Measurements from ENCODE around the gene MAP4K4. TPM values are rescaled to one million over a fixed set of nuclear protein-coding genes. Genes with fewer than 3 reads are reported as not detected.

MAP4K4 gene
- total RNA-seq, 2 experiments from 2014 or later, result 67.2 to 181 TPM

GRCh38 chr2:101717071-101717845, 19.8 kb downstream of the MAP4K4 start:
- TSS peak; percentile 70 for BruUV-seq (replicated peaks)
- Histone ChIP-seq H4K20me1 (ENCODE audit: insufficient read depth, low read length) (no peaks in the 10 kb centered on the region), H3K9me3 (ENCODE audit: low read length) (peaks cover 6% of the 10 kb centered on the region; the same call in 1 of the 2 replicates), H3K27ac (ENCODE audit: low read depth, low read length, poor library complexity, severe bottlenecking) (peak overlapping the region; percentile 99), H3K4me2 (ENCODE audit: low read length) (peak overlapping the region; percentile 87), H3K4me1 (ENCODE audit: insufficient read depth, low read length, poor library complexity, severe bottlenecking) (peaks cover 90% of the 10 kb centered on the region), H3K36me3 (ENCODE audit: insufficient read depth, low read length) (peaks cover 37% of the 10 kb centered on the region), H2AFZ (ENCODE audit: low read length) (no peak overlapping the region), H3K9me2 (ENCODE audit: insufficient read depth, low read length) (no peaks in the 10 kb centered on the region), H3K79me2 (ENCODE audit: insufficient read depth, low read depth, low read length) (peaks cover 95% of the 10 kb centered on the region), H3K4me3 (ENCODE audit: low read depth, low read length, poor library complexity, severe bottlenecking) (peak overlapping the region; percentile 62)
- TF ChIP-seq CTCF (conservative IDR thresholded peaks at IDR 0.05; ENCODE audit: low read length) (no peak), EZH2phosphoT487 (IDR thresholded peaks at IDR 0.05; ENCODE audit: borderline replicate concordance, low read depth, low read length) (no peak)
- ChIA-PET CTCF (ENCODE audit: unreplicated experiment) (interaction anchor here (0.8 to 3.0 kb wide), 7 partner anchors 8 to 50 kb away, joined by 3 to 11 read pairs (median 4); partner anchors contain the start of gene MAP4K4), POLR2A (interaction anchor here (0.5 to 6.4 kb wide), 16 partner anchors 9 to 1307 kb away, joined by 3 to 77 read pairs (median 5); partner anchors contain the start of gene MAP4K4)
- intact Hi-C loops (cut with micrococcal nuclease; ENCODE audit: unreplicated experiment), result loop anchor here (1.0 to 10.0 kb wide), 4 partner anchors 19 to 462 kb away; partner anchors contain the start of gene CNOT11
- peak; percentile 94 for DNase-seq (ENCODE audit: low spot score)

- intact Hi-C loops (cut with micrococcal nuclease; ENCODE audit: unreplicated experiment), result loop anchor here (5.0 to 10.0 kb wide), 2 partner anchors 104 to 464 kb away; partner anchors contain the start of gene CNOT11
- peak overlapping the region; percentile 99 for H3K27ac ChIP-seq (ENCODE audit: low read depth, low read length, poor library complexity, severe bottlenecking)
- peaks cover 18% of the 10 kb centered on the region; the same call in 1 of the 2 replicates for H3K9me3 ChIP-seq (ENCODE audit: low read length)
- CTCF ChIA-PET (ENCODE audit: unreplicated experiment), result interaction anchor here (0.6 to 3.0 kb wide), 5 partner anchors 9 to 22 kb away, joined by 3 to 11 read pairs (median 3); no protein-coding TSS in a partner anchor
- H3K9me2 ChIP-seq (ENCODE audit: insufficient read depth, low read length), result no peaks in the 10 kb centered on the region
- H3K4me3 ChIP-seq (ENCODE audit: low read depth, low read length, poor library complexity, severe bottlenecking), result peak overlapping the region; percentile 40
- POLR2A ChIA-PET, result interaction anchor here (0.7 to 6.4 kb wide), 11 partner anchors 10 to 46 kb away, joined by 3 to 77 read pairs (median 8); partner anchors contain the start of gene MAP4K4
- H4K20me1 ChIP-seq (ENCODE audit: insufficient read depth, low read length), result no peaks in the 10 kb centered on the region
- H3K4me1 ChIP-seq (ENCODE audit: insufficient read depth, low read length, poor library complexity, severe bottlenecking), result peaks cover 92% of the 10 kb centered on the region
- no TSS peak for BruUV-seq (replicated peaks)
- peaks cover 95% of the 10 kb centered on the region for H3K79me2 ChIP-seq (ENCODE audit: insufficient read depth, low read depth, low read length)
- H2AFZ ChIP-seq (ENCODE audit: low read length), result no peak overlapping the region
- H3K36me3 ChIP-seq (ENCODE audit: insufficient read depth, low read length), result peaks cover 49% of the 10 kb centered on the region
- DNase-seq (ENCODE audit: low spot score), result no peak
- H3K4me2 ChIP-seq (ENCODE audit: low read length), result peak overlapping the region; percentile 87
- TF ChIP-seq EZH2phosphoT487 (IDR thresholded peaks at IDR 0.05; ENCODE audit: borderline replicate concordance, low read depth, low read length), result no peak
- TF ChIP-seq CTCF (conservative IDR thresholded peaks at IDR 0.05; ENCODE audit: low read length), result no peak
Measured at GRCh38 chr2:101718479-101718878, 21.0 kb downstream of the MAP4K4 start.
